H1 (cell line): Measurements from ENCODE around the gene CPED1. TPM values are rescaled to one million over a fixed set of nuclear protein-coding genes. Genes with fewer than 3 reads are reported as not detected.
"Not testable (repeated sequence)": the region's sequence is repeated elsewhere in the genome, so short reads cannot be mapped to it uniquely, and the experiment has no call there.

Source experiments
- CTCF ChIA-PET: fragments of 300-600 bp; sonication (Branson Sonifier 250); formaldehyde crosslinking; loops from one replicate; lab custom pipeline; 2021; ENCODE audit not compliant: partially characterized antibody; lab: Charles Lee
- POLR2A ChIA-PET: fragments of 300-600 bp; sonication (Branson Sonifier 250); formaldehyde crosslinking; loops from one replicate; lab custom pipeline; 2021; ENCODE audit warnings: inconsistent platforms; ENCODE audit not compliant: partially characterized antibody; lab: Charles Lee
- DNase-seq, 2 experiments: peaks; one replicate each; pipeline versions ENCODE4 v3.0.0 to v3.0.0-alpha.2; 2010 to 2022; ENCODE audit warnings: low spot score in 2 of 2, low read depth in 1 of 2, mixed read lengths in 1 of 2
- FAIRE-seq: peaks from 2 replicates; lab custom pipeline; 2011; peaks lifted over from hg19 to GRCh38; lab: Jason Lieb, UNC
- H2AFZ ChIP-seq: 2 replicates; pipeline ENCODE4 v1.8.1; 2012; ENCODE audit warnings: low read length, inconsistent platforms
- H2AK5ac ChIP-seq: 2 replicates; pipeline ENCODE4 v1.6.1; 2013; ENCODE audit warnings: low read depth, low read length
- H2BK120ac ChIP-seq: replicated peaks from 2 replicates; pipeline ENCODE3; 2013; ENCODE audit warnings: low read depth, low read length, inconsistent platforms
- H2BK12ac ChIP-seq: 2 replicates; pipeline ENCODE4 v1.6.1; 2013; ENCODE audit warnings: low read depth, low read length
- H2BK15ac ChIP-seq: 2 replicates; pipeline ENCODE4 v1.6.1; 2013; ENCODE audit warnings: low read length
- H2BK20ac ChIP-seq: 2 replicates; pipeline ENCODE4 v1.6.1; 2013; ENCODE audit warnings: low read length
- H2BK5ac ChIP-seq: 2 replicates; pipeline ENCODE4 v1.6.1; 2013; ENCODE audit warnings: low read depth, low read length
- H3K14ac ChIP-seq: 2 replicates; pipeline ENCODE4 v1.6.1; 2013; ENCODE audit warnings: inconsistent platforms; ENCODE audit not compliant: insufficient read length
- H3K18ac ChIP-seq: 2 replicates; pipeline ENCODE4 v1.6.1; 2013; ENCODE audit warnings: low read length; ENCODE audit errors: extremely low read depth
- H3K23ac ChIP-seq: 2 replicates; pipeline ENCODE4 v1.6.1; 2013; ENCODE audit warnings: inconsistent platforms; ENCODE audit not compliant: insufficient read length
- H3K23me2 ChIP-seq: 2 replicates; pipeline ENCODE4 v1.6.1; 2013; ENCODE audit warnings: low read depth, low read length
- H3K27ac ChIP-seq: 2 replicates; pipeline ENCODE4 v1.6.1; 2011; ENCODE audit warnings: low read depth, low read length, inconsistent platforms
- H3K27me3 ChIP-seq, 4 experiments: replicated peaks in 1 of 4; 1 replicate in 1 of 4; 2 replicates in 3 of 4; pipeline versions ENCODE4 v1.6.1 to v1.8.1; 2011 to 2013; ENCODE audit warnings: low read length in 3 of 4, mild to moderate bottlenecking in 3 of 4, inconsistent platforms in 2 of 4, mixed read lengths in 2 of 4, moderate library complexity in 1 of 4; ENCODE audit not compliant: control insufficient read depth in 3 of 4, insufficient read depth in 3 of 4; ENCODE audit errors: extremely low read depth in 1 of 4
- H3K36me3 ChIP-seq, 4 experiments: 2 replicates each; pipeline versions ENCODE4 v1.6.1 to v1.8.1; 2011 to 2013; ENCODE audit warnings: mild to moderate bottlenecking in 4 of 4, low read length in 3 of 4, moderate library complexity in 2 of 4, control low read depth in 1 of 4, inconsistent platforms in 1 of 4; ENCODE audit not compliant: insufficient read depth in 4 of 4, control insufficient read depth in 2 of 4
- H3K4ac ChIP-seq: replicated peaks from 2 replicates; pipeline ENCODE3; 2013; ENCODE audit warnings: low read length, low read depth, mixed read lengths, inconsistent platforms; ENCODE audit not compliant: insufficient read length
- H3K4me1 ChIP-seq, 4 experiments: replicated peaks in 1 of 4; 1 replicate in 1 of 4; 2 replicates in 3 of 4; pipeline versions ENCODE4 v1.6.1 to v1.8.1; 2011 to 2013; ENCODE audit warnings: low read length in 3 of 4, inconsistent platforms in 2 of 4, mixed read lengths in 1 of 4; ENCODE audit not compliant: insufficient read depth in 4 of 4, control insufficient read depth in 3 of 4
- H3K4me2 ChIP-seq, 2 experiments: 2 replicates each; pipeline versions ENCODE4 v1.6.1 to v1.8.1; 2011 to 2013; ENCODE audit warnings: low read depth in 2 of 2, low read length in 2 of 2, control low read depth in 1 of 2, inconsistent platforms in 1 of 2, mild to moderate bottlenecking in 1 of 2; ENCODE audit not compliant: insufficient read depth in 1 of 2
- H3K4me3 ChIP-seq, 4 experiments: fragments of 200-600, 300-600 bp in 1 of 4; sonication (generic), shearing (Covaris generic), sonication (Bioruptor Twin) in 1 of 4; 2 replicates each; pipeline versions ENCODE4 v1.5.1 to v1.8.1; 2011 to 2016; ENCODE audit warnings: low read length in 4 of 4, low read depth in 3 of 4, control low read depth in 2 of 4, inconsistent platforms in 2 of 4, mild to moderate bottlenecking in 2 of 4, mixed read lengths in 1 of 4, moderate library complexity in 1 of 4; ENCODE audit not compliant: insufficient read depth in 2 of 4; ENCODE audit errors: extremely low read depth in 1 of 4
- H3K56ac ChIP-seq: replicated peaks from 2 replicates; pipeline ENCODE3; 2013; ENCODE audit warnings: low read depth, mild to moderate bottlenecking, mixed read lengths, low read length, inconsistent platforms; ENCODE audit not compliant: insufficient read length
- H3K79me1 ChIP-seq: 2 replicates; pipeline ENCODE4 v1.6.1; 2013; ENCODE audit warnings: low read depth, low read length, control low read depth
- H3K79me2 ChIP-seq, 2 experiments: 2 replicates each; pipeline versions ENCODE4 v1.6.1 to v1.8.1; 2012 to 2013; ENCODE audit warnings: low read length in 2 of 2, mild to moderate bottlenecking in 2 of 2, inconsistent platforms in 1 of 2; ENCODE audit not compliant: insufficient read depth in 2 of 2, control insufficient read depth in 1 of 2
- H3K9ac ChIP-seq, 4 experiments: replicated peaks in 1 of 4; 1 replicate in 1 of 4; 2 replicates in 3 of 4; pipeline versions ENCODE4 v1.6.1 to v1.8.1; 2011 to 2013; ENCODE audit warnings: low read depth in 3 of 4, low read length in 3 of 4, control low read depth in 2 of 4, mild to moderate bottlenecking in 2 of 4, moderate library complexity in 2 of 4, inconsistent platforms in 1 of 4; ENCODE audit errors: extremely low read depth in 1 of 4
- H3K9me3 ChIP-seq, 2 experiments: 2 replicates each; pipeline versions ENCODE4 v1.6.1 to v1.8.1; 2012 to 2013; ENCODE audit warnings: mild to moderate bottlenecking in 2 of 2, moderate library complexity in 2 of 2, control low read depth in 1 of 2, inconsistent platforms in 1 of 2, low read depth in 1 of 2, low read length in 1 of 2, mixed read lengths in 1 of 2; ENCODE audit not compliant: insufficient read depth in 2 of 2
- H4K20me1 ChIP-seq, 2 experiments: replicated peaks in 1 of 2; 2 replicates each; pipeline versions ENCODE3 to v1.8.1; 2011 to 2013; ENCODE audit warnings: inconsistent platforms in 2 of 2, low read length in 2 of 2, mild to moderate bottlenecking in 1 of 2; ENCODE audit not compliant: insufficient read depth in 2 of 2, control insufficient read depth in 1 of 2
- H4K5ac ChIP-seq: 2 replicates; pipeline ENCODE4 v1.6.1; 2013; ENCODE audit warnings: low read length, low read depth, mixed read lengths, inconsistent platforms; ENCODE audit not compliant: insufficient read length
- H4K8ac ChIP-seq: 2 replicates; pipeline ENCODE4 v1.8.0; 2013; ENCODE audit warnings: mild to moderate bottlenecking, moderate library complexity, low read length, inconsistent platforms; ENCODE audit not compliant: insufficient read depth; ENCODE audit errors: extremely low read depth
- H4K91ac ChIP-seq: replicated peaks from 2 replicates; pipeline ENCODE3; 2013; ENCODE audit warnings: low read length, mixed read lengths, inconsistent platforms; ENCODE audit not compliant: insufficient read length
- WGBS, 2 experiments: shearing (Covaris generic) in 1 of 2; methylation state at CpG; one replicate each; pipeline versions ENCODE4 v1.1.6 to v1.1.7; 2013 to 2015; ENCODE audit warnings: low lambda C conversion rate in 2 of 2, mixed read lengths in 2 of 2, inconsistent platforms in 1 of 2, low coverage in 1 of 2, missing lambda C conversion rate in 1 of 2; ENCODE audit not compliant: insufficient replicate concordance in 2 of 2, insufficient coverage in 1 of 2, insufficient read length in 1 of 2; ENCODE audit errors: extremely low coverage in 1 of 2, missing lambda C conversion rate in 1 of 2; 5-methylcytosine and 5-hydroxymethylcytosine counted together
- polyA plus RNA-seq, 7 experiments: library from polyadenylated mRNA; depleted of rRNA in 3 of 7; stranded (reverse) in 5 of 7; unstranded in 2 of 7; fragments of >200 nt in 5 of 7; fragments of 200-250 nt in 2 of 7; gene quantifications; 1 replicate in 5 of 7; 2 replicates in 1 of 7; 4 replicates in 1 of 7; pipeline versions ENCODE4 v1.2.1 to v1.2.3, GENCODE V29; 2011 to 2013; ENCODE audit warnings: missing spikeins in 2 of 7, mixed read lengths in 2 of 7
- total RNA-seq: library from RNA; stranded (reverse); fragmentation: NEBNext Ultra II Directional; extraction: Animal tissue kit (Norgen Biotek cat#: 25700); gene quantifications from 2 replicates; pipeline ENCODE4 v1.2.1, GENCODE V29; 2021

CPED1 gene
- total and polyA plus RNA-seq, 2 of the 8 experiments (the other 6 are each of a cell fraction or from before 2014, with no cell fraction given) = 0.08 to 0.39 TPM

- WGBS, 2 experiments = 89% methylated on average over 2 of the region's 2 CpGs; no CpG with 5 or more reads in 1 of the 2 experiments
- H2BK5ac ChIP-seq, H3K4me3 ChIP-seq, H3K27ac ChIP-seq, H3K4me2 ChIP-seq, H3K36me3 ChIP-seq, H3K23ac ChIP-seq, H2AK5ac ChIP-seq, H3K14ac ChIP-seq, H2BK120ac ChIP-seq, FAIRE-seq, H2BK12ac ChIP-seq, H3K27me3 ChIP-seq, H3K18ac ChIP-seq, H3K4me1 ChIP-seq, H3K9me3 ChIP-seq, H3K56ac ChIP-seq, H2BK15ac ChIP-seq, H3K79me2 ChIP-seq, H3K23me2 ChIP-seq, H3K79me1 ChIP-seq, CTCF ChIA-PET, POLR2A ChIA-PET, H4K8ac ChIP-seq, H4K5ac ChIP-seq, H2BK20ac ChIP-seq, H2AFZ ChIP-seq, H4K91ac ChIP-seq, H4K20me1 ChIP-seq, H3K9ac ChIP-seq, H3K4ac ChIP-seq, DNase-seq: not testable (repeated sequence)
Observed at GRCh38 chr7:121037329-121037728, 48.8 kb downstream of the CPED1 start.
